ENCODE data around the gene COMMD9.
A peak's percentile ranks its signal among the peaks of the same experiment; 100 is the strongest.

Gene COMMD9

DNA sequence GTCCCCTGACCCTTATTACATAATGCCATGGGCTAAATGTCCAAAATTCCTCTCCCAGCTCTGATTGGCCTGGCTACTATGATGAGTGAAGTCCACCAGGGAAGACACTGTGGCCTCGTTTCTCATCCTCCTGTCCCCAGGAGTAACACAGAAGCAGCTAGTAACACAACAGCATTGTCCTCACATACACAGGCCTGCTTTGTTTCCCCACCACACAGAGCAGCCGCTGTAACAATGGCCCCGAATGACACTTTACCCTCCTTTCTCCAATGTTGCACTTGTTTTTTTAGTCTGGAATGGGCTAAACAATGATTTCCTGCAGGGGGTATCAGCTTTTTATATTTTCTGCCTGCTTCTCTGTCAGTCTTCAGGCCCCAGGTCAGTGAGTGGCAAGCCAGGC is 6.7 kb upstream of the COMMD9 start, which contains the start of gene PRR5L:
Gene PRR5L (plus strand): TSS at position 363 of the 400 bp plus-strand sequence. CDS start 104,834 bp downstream, outside the sequence.
- DNase-seq: no peak

DNA sequence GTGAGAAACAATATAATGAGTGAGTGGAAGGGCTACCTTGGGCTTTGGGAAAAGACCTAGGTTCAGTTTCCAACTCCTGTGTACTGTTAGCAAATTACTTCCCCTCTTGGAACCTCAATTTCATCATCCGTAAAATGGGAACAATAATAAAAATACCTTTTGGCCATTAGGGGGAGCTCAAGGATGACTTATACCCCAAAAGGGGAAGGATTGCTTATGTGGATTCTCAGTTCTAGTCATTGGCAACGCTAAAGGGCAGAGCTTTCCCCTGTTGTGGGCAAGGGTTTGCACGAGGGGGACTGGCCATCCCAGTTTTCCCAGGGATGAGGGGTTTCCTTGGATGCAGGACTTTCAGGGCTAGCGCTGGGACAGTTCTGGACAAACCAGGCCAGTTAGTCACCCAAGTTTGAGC is 3.1 kb upstream of the COMMD9 start:
- no peak for DNase-seq

DNA sequence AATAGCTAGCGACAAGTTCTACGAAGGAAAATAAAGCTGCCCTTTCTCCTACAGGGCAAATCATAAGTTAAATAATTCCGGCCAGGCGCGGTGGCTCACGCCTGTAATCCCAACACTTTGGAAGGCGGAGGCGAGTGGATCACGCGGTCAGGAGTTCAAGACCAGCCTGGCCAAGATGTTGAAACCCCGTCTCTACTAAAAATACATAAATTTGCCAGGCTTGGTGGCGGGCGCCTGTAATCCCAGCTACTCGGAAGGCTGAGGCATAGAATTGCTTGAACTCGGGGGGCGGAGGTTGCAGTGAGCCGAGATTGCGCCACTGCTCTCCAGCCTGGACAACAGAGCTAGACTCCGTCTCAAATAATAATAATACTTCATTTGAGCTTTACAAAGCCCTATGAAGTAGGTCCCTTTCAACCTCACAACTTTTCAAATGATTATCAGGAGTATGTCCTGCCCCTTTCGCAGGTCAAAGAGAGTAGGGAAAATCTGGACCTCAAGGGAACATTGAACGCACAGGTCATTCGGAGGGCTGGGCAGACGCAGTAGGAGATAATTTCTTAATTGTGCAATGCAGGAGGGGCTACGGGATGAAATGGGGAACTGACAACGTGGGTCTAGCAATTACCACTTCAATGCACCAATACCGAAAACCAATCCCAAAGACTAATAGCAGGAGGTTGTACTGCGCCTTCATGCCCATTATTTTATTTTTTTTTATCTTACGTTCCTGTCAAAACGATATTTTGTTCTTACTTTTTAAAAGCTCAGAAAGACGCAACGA is 590 bp downstream of the COMMD9 start:
- DNase-seq: no peak

- DNase-seq: no peak
These were observed 6.3 kb downstream of the COMMD9 start for GRCh38 chr11:36282926-36283325.

DNA sequence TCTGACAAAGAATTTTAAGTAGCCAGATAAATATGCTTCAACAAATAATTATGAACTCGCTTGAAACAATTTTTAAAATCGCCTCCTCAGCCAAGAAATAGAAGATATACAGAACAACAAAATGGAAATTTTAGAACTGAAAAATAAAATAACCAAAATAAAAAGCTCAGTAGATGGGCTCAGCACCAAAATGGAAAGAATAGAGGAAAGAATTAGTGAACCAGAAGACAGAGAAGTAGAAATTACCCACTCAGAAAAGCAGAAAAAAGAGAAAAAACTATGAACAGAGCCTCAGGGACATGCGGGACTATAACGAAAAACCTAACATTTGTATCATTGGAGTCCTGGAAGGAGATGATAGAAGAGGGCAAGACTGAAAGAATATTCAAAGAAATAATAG is 7.4 kb downstream of the COMMD9 start:
- no peak for DNase-seq

- no peak for DNase-seq
These were observed 8.7 kb downstream of the COMMD9 start for GRCh38 chr11:36280531-36280930.

- DNase-seq: no peak
These were observed 10.5 kb downstream of the COMMD9 start for GRCh38 chr11:36278531-36279282.

GRCh38 chr11:36274414-36274813 is 14.8 kb downstream of the COMMD9 start:
- DNase-seq: no peak

GRCh38 chr11:36273110-36273509 is 16.1 kb downstream of the COMMD9 start:
- DNase-seq: no peak

GRCh38 chr11:36271794-36272407 is 17.3 kb downstream of the COMMD9 start:
- DNase-seq: no peak

- no peak for DNase-seq
These were observed 18.5 kb downstream of the COMMD9 start for GRCh38 chr11:36270701-36271100.

GRCh38 chr11:36268337-36268985 is 20.8 kb downstream of the COMMD9 start:
- no peak for DNase-seq

DNA sequence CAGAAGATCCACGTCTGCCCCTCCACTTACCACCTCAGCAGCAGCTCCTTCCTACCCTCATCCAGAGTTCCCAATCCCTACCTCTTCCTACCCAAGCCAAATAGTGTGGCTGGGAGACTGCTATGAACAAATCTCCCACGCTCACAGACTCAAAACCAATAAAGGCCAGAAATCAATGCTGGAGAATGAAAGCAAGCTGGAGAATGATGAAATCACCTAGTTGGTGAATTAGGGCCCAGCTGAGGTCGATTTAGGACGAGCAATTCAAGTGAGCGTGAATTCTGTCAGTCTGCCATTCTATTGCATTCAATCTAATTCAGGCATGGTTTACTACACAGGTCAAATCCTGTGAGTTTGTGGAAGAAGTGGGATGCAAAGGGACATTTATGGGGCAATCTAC is 22.5 kb downstream of the COMMD9 start:
- no peak for DNase-seq

DNA sequence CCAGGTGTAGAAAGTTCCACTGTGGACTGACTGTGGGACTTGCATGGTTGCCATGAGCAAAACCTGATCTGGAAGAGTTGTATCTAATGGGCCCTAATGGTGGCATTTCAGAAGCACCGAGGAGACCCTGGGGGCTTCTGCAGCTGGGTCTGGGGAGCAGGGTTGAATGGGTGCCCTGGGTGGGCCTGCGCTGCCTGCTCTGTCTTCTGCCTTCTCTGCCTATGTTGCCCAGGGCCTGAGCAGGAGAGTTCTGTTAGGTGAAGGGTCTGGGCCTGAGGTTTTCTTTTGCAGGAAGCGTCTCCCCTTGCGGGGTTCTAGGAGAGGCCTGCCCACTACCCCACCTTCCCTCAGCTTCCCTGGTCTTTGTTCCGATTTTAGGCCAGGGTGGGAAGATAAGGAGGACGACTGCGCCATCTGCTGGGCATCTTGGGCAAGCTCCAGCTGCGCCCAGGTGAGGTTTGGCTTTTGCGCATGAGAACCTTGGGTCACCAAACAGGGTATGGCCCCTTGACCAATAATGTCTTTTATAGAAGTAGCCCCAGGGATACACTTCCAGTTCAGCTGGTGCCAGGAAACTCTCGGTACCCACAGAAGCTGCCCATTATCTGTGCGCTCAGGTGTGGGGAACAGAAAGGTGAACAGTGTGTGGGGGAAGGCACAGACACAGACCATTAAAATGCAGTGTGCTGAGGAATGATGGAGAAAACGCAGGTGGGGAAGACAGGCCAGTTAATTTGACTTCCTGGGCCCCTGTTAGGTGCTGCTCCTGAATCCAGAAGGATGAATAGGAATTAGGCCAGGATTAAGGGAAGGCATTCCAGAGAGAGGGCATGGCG is 23.2 kb downstream of the COMMD9 start:
- DNase-seq: peak in 3 of 4 experiments; percentile 32 to 51 (median 37)

DNA sequence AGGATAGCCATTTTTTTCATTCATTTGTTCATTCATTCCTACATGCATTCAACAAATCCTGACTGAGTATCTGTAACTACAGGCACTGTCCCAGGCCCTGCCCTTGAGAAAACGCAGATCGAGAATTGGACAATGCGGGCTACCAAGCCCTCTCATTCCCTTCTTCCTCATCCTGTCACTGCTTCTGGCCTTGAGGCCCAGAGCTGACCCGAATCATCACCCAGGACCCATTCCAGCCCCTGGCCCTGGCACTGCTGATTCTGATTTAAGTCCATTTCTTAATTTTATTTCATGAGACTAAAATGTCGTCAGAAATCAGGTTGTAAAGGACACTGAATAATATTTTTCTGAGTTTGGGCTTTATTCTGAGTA is 24.3 kb downstream of the COMMD9 start:
- DNase-seq: no peak

GRCh38 chr11:36264011-36264972 is 24.9 kb downstream of the COMMD9 start:
- no peak for DNase-seq

DNA sequence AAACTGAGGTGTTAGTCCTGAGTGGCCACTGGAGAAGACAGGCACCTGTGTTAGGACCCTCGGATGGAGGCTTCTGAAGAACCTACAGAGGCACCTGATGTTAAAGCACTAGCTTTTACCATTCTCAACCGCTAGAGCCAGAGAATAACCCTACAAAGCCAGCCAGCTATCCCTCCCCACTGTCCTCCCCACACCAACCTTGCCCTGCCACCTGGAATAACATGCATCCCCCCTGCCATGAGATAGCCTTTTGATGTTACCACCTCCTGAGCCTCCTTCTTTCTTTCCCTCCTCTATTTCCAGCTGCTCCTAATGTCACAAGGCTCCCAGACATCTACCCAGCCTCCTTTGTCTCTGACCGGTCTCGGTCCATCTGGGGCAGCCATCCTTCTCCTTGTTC is 28.1 kb downstream of the COMMD9 start:
- no peak for DNase-seq

DNA sequence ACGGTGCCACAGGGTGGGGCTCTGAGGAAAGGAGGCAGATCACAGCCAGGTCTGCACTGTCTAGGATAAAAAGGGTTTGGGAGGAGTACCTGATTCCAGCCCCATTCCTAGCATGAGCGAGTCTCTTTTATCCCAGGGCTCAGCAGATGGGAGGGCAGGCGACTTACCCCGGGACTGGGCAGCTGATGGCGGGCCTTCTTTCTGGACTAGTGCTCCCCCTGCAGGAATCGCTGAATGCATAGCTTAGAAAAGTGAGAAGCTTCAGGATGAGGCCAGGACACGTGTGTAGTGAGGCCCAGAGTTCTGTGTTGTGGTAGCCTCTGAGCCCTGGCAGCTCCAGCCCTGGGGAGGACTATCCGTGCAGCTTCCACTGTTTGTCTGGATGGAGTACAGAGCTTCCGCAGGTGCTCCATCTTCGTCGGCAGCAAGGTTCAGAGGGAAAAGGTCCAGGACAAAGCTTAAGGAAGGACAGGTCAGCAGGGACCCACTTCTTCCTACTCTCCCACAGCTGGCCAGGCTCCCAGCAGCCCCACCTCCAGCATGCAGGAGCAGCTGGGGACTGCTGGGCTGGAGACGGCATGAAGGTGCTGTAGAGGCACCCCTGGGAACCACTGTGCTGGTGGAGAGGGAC is 30.4 kb downstream of the COMMD9 start:
- DNase-seq: no peak

GRCh38 chr11:36257351-36257750 is 31.9 kb downstream of the COMMD9 start:
- DNase-seq: no peak

GRCh38 chr11:36254713-36255112 is 34.5 kb downstream of the COMMD9 start:
- DNase-seq: no peak

- DNase-seq: no peak
These were observed 36.0 kb downstream of the COMMD9 start for GRCh38 chr11:36253238-36253637.
